Fibroblast of lung (primary cell): Measurements from ENCODE around the gene SNX14.
"Not testable (repeated sequence)": the region's sequence is repeated elsewhere in the genome, so short reads cannot be mapped to it uniquely, and the experiment has no call there.

Experiments used
- CTCF ChIP-seq, 2 donors: IDR thresholded peaks in 1 of 2; conservative IDR thresholded peaks in 1 of 2; 1 replicate in 1 of 2; 2 replicates in 1 of 2; pipeline ENCODE4 v1.5.1; 2011 to 2012; ENCODE audit warnings: low read length in 2 of 2, control low read depth in 1 of 2, inconsistent platforms in 1 of 2, low read depth in 1 of 2, mild to moderate bottlenecking in 1 of 2
- EZH2 ChIP-seq: IDR thresholded peaks from 2 replicates; pipeline ENCODE4 v1.5.1; 2012; ENCODE audit warnings: low read length, control low read depth, mild to moderate bottlenecking; ENCODE audit errors: missing control alignments

- TF ChIP-seq EZH2; CTCF (conservative IDR thresholded peaks at IDR 0.05 in 1 of 2, IDR thresholded peaks at IDR 0.05 in 1 of 2; ENCODE audit: low read depth in 1 of 2, low read length in 2 of 2): not testable (repeated sequence)
These were observed 10.8 kb downstream of the SNX14 start for GRCh38 chr6:85582832-85583231.
